SK-N-SH (cell line): ENCODE measurements around the gene PDE6B. TPM values are rescaled to one million over a fixed set of nuclear protein-coding genes. Genes with fewer than 3 reads are reported as not detected.

ENCODE experiments used
- CTCF ChIA-PET: fragments of 300-600, 350-600 bp; formaldehyde crosslinking; extraction: SDS; loops from one replicate; lab custom pipeline; 2021; lab: Yijun Ruan, JAX
- POLR2A ChIA-PET: fragments of 350-600 bp; sonication (Branson Sonifier 250); formaldehyde crosslinking; extraction: SDS; loops from one replicate; lab custom pipeline; 2020; ENCODE audit warnings: antibody characterized with exemption, inconsistent platforms; lab: Yijun Ruan, JAX
- DNase-seq: peaks from one replicate; pipeline ENCODE4 v3.0.0; 2012
- H2AFZ ChIP-seq: fragments of 200-600 bp; sonication (generic); 2 replicates; pipeline ENCODE4 v1.8.1; 2016; ENCODE audit warnings: antibody characterized with exemption, mild to moderate bottlenecking, low read depth
- H3F3A ChIP-seq: fragments of 200-600 bp; sonication (generic); replicated peaks from 2 replicates; pipeline ENCODE3; 2016; ENCODE audit warnings: antibody characterized with exemption, mild to moderate bottlenecking; ENCODE audit not compliant: insufficient read depth
- H3K27ac ChIP-seq, 2 experiments: fragments of 200-500 bp in 1 of 2; fragments of 200-600 bp in 1 of 2; sonication (Bioruptor generic) in 1 of 2; sonication (generic), shearing (Covaris generic) in 1 of 2; 2 replicates each; pipeline versions ENCODE4 v1.5.1 to v1.6.1; 2014 to 2016; ENCODE audit warnings: low read depth in 2 of 2, inconsistent platforms in 1 of 2, low read length in 1 of 2, mild to moderate bottlenecking in 1 of 2, mixed read lengths in 1 of 2
- H3K27me3 ChIP-seq: fragments of 200-600 bp; sonication (generic), shearing (Covaris generic); 2 replicates; pipeline ENCODE4 v1.6.1; 2016; ENCODE audit warnings: mixed run types; ENCODE audit not compliant: insufficient read depth
- H3K36me3 ChIP-seq, 2 experiments: fragments of 200-500 bp in 1 of 2; fragments of 200-600 bp in 1 of 2; sonication (Bioruptor generic) in 1 of 2; sonication (generic) in 1 of 2; replicated peaks in 1 of 2; 2 replicates each; pipeline versions ENCODE3 to v1.5.1; 2014 to 2016; ENCODE audit warnings: low read length in 1 of 2, mild to moderate bottlenecking in 1 of 2; ENCODE audit not compliant: insufficient read depth in 2 of 2, control insufficient read depth in 1 of 2
- H3K4me1 ChIP-seq, 2 experiments: fragments of 200-500 bp in 1 of 2; fragments of 200-600 bp in 1 of 2; sonication (Bioruptor generic) in 1 of 2; sonication (generic), shearing (Covaris generic) in 1 of 2; 2 replicates each; pipeline versions ENCODE4 v1.5.1 to v1.6.1; 2014 to 2016; ENCODE audit warnings: low read depth in 1 of 2, low read length in 1 of 2, mixed run types in 1 of 2; ENCODE audit not compliant: insufficient read depth in 2 of 2, control insufficient read depth in 1 of 2
- H3K4me2 ChIP-seq: fragments of 200-600 bp; sonication (generic), shearing (Covaris generic); 2 replicates; pipeline ENCODE4 v1.6.1; 2017; ENCODE audit warnings: mixed run types
- H3K4me3 ChIP-seq, 2 experiments: fragments of 200-500 bp in 1 of 2; fragments of 200-600 bp in 1 of 2; sonication (Bioruptor generic) in 1 of 2; sonication (generic), shearing (Covaris generic) in 1 of 2; 2 replicates each; pipeline versions ENCODE4 v1.5.1 to v1.8.1; 2014 to 2016; ENCODE audit warnings: low read depth in 2 of 2, inconsistent platforms in 1 of 2, low read length in 1 of 2, mild to moderate bottlenecking in 1 of 2, mixed read lengths in 1 of 2, moderate library complexity in 1 of 2
- H3K79me2 ChIP-seq: fragments of 200-600 bp; sonication (generic); 2 replicates; pipeline ENCODE4 v1.8.1; 2017; ENCODE audit warnings: mild to moderate bottlenecking; ENCODE audit not compliant: insufficient read depth
- H3K9ac ChIP-seq: fragments of 200-600 bp; sonication (generic); 2 replicates; pipeline ENCODE4 v1.6.1; 2017; ENCODE audit warnings: mixed run types
- H3K9me2 ChIP-seq: fragments of 200-600 bp; sonication (generic); 2 replicates; pipeline ENCODE4 v1.6.1; 2017; ENCODE audit warnings: mixed run types
- H3K9me3 ChIP-seq: fragments of 200-600 bp; sonication (generic); 2 replicates; pipeline ENCODE4 v1.6.1; 2017; ENCODE audit warnings: mixed run types, mild to moderate bottlenecking, moderate library complexity
- H4K20me1 ChIP-seq: fragments of 200-600 bp; sonication (generic); 2 replicates; pipeline ENCODE4 v1.6.1; 2017; ENCODE audit warnings: mild to moderate bottlenecking, mixed run types; ENCODE audit not compliant: insufficient read depth
- EP300 ChIP-seq, 2 experiments: IDR thresholded peaks; 2 replicates each; pipeline versions ENCODE4 v1.4.0 to v1.6.1; 2012; ENCODE audit warnings: borderline replicate concordance in 1 of 2, low read depth in 1 of 2, low read length in 1 of 2
- EZH2phosphoT487 ChIP-seq: fragments of 200-600 bp; sonication (generic); IDR thresholded peaks from 2 replicates; pipeline ENCODE4 v1.6.1; 2017; ENCODE audit warnings: low read depth, mixed run types, mild to moderate bottlenecking, antibody characterized with exemption, moderate library complexity, borderline replicate concordance
- FOXJ3 ChIP-seq: sonication (generic); formaldehyde crosslinking; IDR thresholded peaks from 2 replicates; pipeline ENCODE4 v1.5.1; 2020; ENCODE audit warnings: mild to moderate bottlenecking, missing genetic modification reagents
- GABPA ChIP-seq: IDR thresholded peaks from 2 replicates; pipeline ENCODE4 v1.4.0; 2012; ENCODE audit warnings: low read depth, mild to moderate bottlenecking
- GATA2 ChIP-seq: sonication (generic); formaldehyde crosslinking; IDR thresholded peaks from 2 replicates; pipeline ENCODE4 v1.5.0; 2020; ENCODE audit warnings: mild to moderate bottlenecking, missing genetic modification reagents
- MXI1 ChIP-seq: IDR thresholded peaks from 2 replicates; pipeline ENCODE4 v1.6.1; 2012; ENCODE audit warnings: mild to moderate bottlenecking, low read depth, low read length, improper control_type of control experiment
- RCOR1 ChIP-seq: fragments of 150-350 bp; IDR thresholded peaks from 2 replicates; pipeline ENCODE4 v1.6.1; 2017; ENCODE audit warnings: antibody characterized with exemption, low read length
- SMC3 ChIP-seq: IDR thresholded peaks from 2 replicates; pipeline ENCODE4 v1.6.1; 2012; ENCODE audit warnings: low read depth, low read length, improper control_type of control experiment
- TAF1 ChIP-seq: IDR thresholded peaks from 2 replicates; pipeline ENCODE4 v1.6.1; 2012; ENCODE audit warnings: low read depth, mild to moderate bottlenecking, low read length, moderate library complexity, borderline replicate concordance
- TCF12 ChIP-seq: IDR thresholded peaks from 2 replicates; pipeline ENCODE4 v1.4.0; 2012
- TEAD4 ChIP-seq: IDR thresholded peaks from 2 replicates; pipeline ENCODE4 v1.4.0; 2012; ENCODE audit warnings: mild to moderate bottlenecking, borderline replicate concordance; ENCODE audit not compliant: insufficient read depth
- WGBS: methylation state at CpG from one replicate; pipeline ENCODE4 v1.1.6; 2017; ENCODE audit warnings: low lambda C conversion rate; 5-methylcytosine and 5-hydroxymethylcytosine counted together
- polyA plus RNA-seq, 3 experiments: library from polyadenylated mRNA; depleted of rRNA; stranded (reverse); fragments of >200 nt; gene quantifications; 2 replicates each; pipeline ENCODE4 v1.2.3, GENCODE V29; 2012
- TF ChIP-seq, protein P1 (sequence below): IDR thresholded peaks from 2 replicates; pipeline ENCODE4 v1.4.0; 2012; ENCODE audit warnings: low read depth, borderline replicate concordance
- TF ChIP-seq, protein P2 (sequence below): fragments of 200-600 bp; sonication (generic); IDR thresholded peaks from 2 replicates; pipeline ENCODE4 v1.6.1; 2017; ENCODE audit warnings: antibody characterized with exemption, mild to moderate bottlenecking, moderate library complexity
- TF ChIP-seq, protein P3 (sequence below): fragments of 150-350 bp; IDR thresholded peaks from 2 replicates; pipeline ENCODE4 v1.6.1; 2017; ENCODE audit warnings: antibody characterized with exemption, low read length, low read depth, borderline replicate concordance

Gene PDE6B
- polyA plus RNA-seq, 1 of the 3 experiments (the other 2 are of a cell fraction): 1.2 TPM

DNA sequence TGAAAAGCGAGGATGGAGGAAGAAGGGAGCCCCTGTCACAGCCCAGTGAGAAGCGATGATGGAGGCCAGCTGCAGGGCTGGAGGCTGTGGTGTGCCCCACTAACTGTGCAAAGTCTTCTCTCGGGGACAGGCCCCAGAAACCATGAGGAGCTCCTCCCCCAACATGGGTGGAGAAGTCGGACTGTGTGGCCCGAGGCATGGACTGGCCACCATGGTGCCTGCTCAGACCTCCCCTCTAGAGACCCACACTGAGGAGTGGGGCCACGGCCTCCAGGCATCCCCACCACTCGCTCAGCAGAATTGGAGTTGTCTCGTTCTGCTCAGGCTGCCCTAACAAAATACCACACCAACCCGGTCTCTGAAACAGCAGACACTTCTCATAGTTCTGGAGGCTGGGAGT is 12.2 kb upstream of the PDE6B start:
- Histone ChIP-seq H3K36me3 (no peaks in the 10 kb centered on the region), H3K4me3 (no peak overlapping the region), H3K9me3 (no peaks in the 10 kb centered on the region), H4K20me1 (no peaks in the 10 kb centered on the region), H3F3A (no peaks in the 10 kb centered on the region), H3K4me2 (no peak overlapping the region), H3K9ac (no peak overlapping the region), H2AFZ (no peak overlapping the region), H3K27me3 (peaks cover 7% of the 10 kb centered on the region), H3K27ac (no peak overlapping the region), H3K79me2 (no peaks in the 10 kb centered on the region), H3K9me2 (no peaks in the 10 kb centered on the region), H3K4me1 (peaks cover 0 to 6% of the 10 kb centered on the region in 2 experiments; a peak in 1 of 4 replicates)
- POLR2A ChIA-PET: no interaction called here
- 38% methylated on average over 3 of the region's 9 CpGs for WGBS
- CTCF ChIA-PET: interaction anchor here (2.2 kb wide), 1 partner anchor 10 kb away, joined by 9 read pairs; no protein-coding TSS in a partner anchor
- TF ChIP-seq RCOR1 (no peak), GABPA (no peak), GATA2 (CRISPR knock-in tag) (no peak)
- no peak for DNase-seq

DNA sequence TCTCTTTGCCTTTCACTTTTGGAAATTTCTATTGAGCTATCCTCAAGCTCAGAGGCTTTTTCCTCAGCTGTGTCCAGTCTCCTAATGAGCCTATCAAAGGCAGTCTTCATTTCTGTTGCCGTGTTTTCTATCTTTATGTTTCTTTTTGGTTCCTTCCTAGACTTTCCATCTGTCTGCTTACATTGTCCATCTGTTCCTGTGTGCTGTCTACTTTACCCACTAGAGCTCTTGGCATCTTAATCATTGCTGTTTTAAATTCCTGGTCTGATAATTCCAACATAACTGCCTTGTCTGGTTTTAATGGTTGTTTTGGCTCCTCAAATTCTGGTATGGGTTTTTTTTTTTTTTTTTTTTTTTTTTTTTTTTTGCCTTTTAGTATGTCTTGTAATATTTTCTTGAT is 9.3 kb upstream of the PDE6B start:
- peaks cover 20% of the 10 kb centered on the region for H3K27me3 ChIP-seq
- POLR2A ChIA-PET: no interaction called here
- H3K4me2 ChIP-seq: no peak overlapping the region
- CTCF ChIA-PET: interaction anchor here (1.5 kb wide), 1 partner anchor 13 kb away, joined by 3 read pairs; no protein-coding TSS in a partner anchor
- H3F3A ChIP-seq: no peaks in the 10 kb centered on the region
- TF ChIP-seq EZH2phosphoT487 (no peak), GATA2 (CRISPR knock-in tag) (no peak), TAF1 (no peak), RCOR1 (no peak), MXI1 (no peak)
- TF ChIP-seq, protein P1, sequence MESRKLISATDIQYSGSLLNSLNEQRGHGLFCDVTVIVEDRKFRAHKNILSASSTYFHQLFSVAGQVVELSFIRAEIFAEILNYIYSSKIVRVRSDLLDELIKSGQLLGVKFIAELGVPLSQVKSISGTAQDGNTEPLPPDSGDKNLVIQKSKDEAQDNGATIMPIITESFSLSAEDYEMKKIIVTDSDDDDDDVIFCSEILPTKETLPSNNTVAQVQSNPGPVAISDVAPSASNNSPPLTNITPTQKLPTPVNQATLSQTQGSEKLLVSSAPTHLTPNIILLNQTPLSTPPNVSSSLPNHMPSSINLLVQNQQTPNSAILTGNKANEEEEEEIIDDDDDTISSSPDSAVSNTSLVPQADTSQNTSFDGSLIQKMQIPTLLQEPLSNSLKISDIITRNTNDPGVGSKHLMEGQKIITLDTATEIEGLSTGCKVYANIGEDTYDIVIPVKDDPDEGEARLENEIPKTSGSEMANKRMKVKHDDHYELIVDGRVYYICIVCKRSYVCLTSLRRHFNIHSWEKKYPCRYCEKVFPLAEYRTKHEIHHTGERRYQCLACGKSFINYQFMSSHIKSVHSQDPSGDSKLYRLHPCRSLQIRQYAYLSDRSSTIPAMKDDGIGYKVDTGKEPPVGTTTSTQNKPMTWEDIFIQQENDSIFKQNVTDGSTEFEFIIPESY: no peak
- H3K27ac ChIP-seq: no peak overlapping the region
- H3K9ac ChIP-seq: no peak overlapping the region
- no peak overlapping the region for H2AFZ ChIP-seq
- H4K20me1 ChIP-seq: no peaks in the 10 kb centered on the region
- 0% methylated on average over 1 of the region's 1 CpG for WGBS
- no peaks in the 10 kb centered on the region for H3K9me2 ChIP-seq
- DNase-seq: no peak
- no peaks in the 10 kb centered on the region for H3K79me2 ChIP-seq
- no peak overlapping the region for H3K4me3 ChIP-seq
- H3K36me3 ChIP-seq: no peaks in the 10 kb centered on the region
- H3K9me3 ChIP-seq: no peaks in the 10 kb centered on the region
- H3K4me1 ChIP-seq: no peaks in the 10 kb centered on the region; a peak in 1 of 4 replicates

DNA sequence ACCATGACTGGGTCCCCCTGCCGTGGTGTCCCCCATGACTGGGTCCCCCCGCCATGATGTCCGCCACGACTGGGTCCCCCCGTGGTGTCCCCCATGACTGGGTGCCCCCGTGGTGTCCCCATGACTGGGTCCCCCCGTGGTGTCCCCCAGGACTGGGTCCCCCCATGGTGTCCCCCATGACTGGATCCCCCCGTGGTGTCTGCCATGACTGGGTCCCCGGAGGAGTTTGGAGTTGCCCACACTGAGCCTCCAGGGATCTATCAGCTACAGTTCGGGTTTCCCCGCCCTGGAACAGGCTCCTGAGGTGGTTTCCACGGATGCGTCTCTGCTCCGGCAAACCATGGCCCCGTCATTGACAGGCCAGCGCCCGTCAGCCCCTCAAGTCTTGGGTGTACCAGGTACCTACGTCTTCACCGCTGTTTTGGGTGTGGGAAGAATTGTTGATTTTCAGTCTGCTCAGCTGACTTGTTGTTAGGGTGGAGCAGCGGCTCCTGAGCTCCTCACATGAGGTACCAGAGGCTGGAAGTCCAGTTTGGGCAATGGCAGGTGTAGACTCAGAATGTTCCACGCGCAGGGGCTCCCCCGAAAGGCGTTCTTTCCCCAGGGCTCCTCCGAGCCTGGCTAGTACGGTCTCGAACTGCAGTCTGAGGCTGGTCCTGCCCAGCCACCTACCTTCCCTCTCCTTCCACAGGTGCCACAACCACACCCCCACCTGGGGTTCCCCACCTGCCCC is 8.3 kb upstream of the PDE6B start:
- no peak for DNase-seq
- POLR2A ChIA-PET: no interaction called here
- TF ChIP-seq SMC3 (no peak), EP300 (IDR thresholded peaks at IDR 0.05; ENCODE audit: borderline replicate concordance in 1 of 2, low read depth in 1 of 2, low read length in 1 of 2) (no peak), FOXJ3 (CRISPR knock-in tag) (no peak), GABPA (no peak), TCF12 (no peak), TEAD4 (no peak)
- TF ChIP-seq, protein P2, sequence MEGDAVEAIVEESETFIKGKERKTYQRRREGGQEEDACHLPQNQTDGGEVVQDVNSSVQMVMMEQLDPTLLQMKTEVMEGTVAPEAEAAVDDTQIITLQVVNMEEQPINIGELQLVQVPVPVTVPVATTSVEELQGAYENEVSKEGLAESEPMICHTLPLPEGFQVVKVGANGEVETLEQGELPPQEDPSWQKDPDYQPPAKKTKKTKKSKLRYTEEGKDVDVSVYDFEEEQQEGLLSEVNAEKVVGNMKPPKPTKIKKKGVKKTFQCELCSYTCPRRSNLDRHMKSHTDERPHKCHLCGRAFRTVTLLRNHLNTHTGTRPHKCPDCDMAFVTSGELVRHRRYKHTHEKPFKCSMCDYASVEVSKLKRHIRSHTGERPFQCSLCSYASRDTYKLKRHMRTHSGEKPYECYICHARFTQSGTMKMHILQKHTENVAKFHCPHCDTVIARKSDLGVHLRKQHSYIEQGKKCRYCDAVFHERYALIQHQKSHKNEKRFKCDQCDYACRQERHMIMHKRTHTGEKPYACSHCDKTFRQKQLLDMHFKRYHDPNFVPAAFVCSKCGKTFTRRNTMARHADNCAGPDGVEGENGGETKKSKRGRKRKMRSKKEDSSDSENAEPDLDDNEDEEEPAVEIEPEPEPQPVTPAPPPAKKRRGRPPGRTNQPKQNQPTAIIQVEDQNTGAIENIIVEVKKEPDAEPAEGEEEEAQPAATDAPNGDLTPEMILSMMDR: no peak
- TF ChIP-seq, protein P3, sequence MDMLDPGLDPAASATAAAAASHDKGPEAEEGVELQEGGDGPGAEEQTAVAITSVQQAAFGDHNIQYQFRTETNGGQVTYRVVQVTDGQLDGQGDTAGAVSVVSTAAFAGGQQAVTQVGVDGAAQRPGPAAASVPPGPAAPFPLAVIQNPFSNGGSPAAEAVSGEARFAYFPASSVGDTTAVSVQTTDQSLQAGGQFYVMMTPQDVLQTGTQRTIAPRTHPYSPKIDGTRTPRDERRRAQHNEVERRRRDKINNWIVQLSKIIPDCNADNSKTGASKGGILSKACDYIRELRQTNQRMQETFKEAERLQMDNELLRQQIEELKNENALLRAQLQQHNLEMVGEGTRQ: no peak

More for the DNA sequence above, 8.3 kb upstream of the PDE6B start:
- Histone ChIP-seq H3K27ac (no peak overlapping the region), H3K4me3 (no peak overlapping the region), H2AFZ (no peak overlapping the region), H3F3A (no peaks in the 10 kb centered on the region), H3K36me3 (no peaks in the 10 kb centered on the region), H3K79me2 (no peaks in the 10 kb centered on the region), H3K4me1 (no peaks in the 10 kb centered on the region), H3K4me2 (no peak overlapping the region), H3K9me3 (no peaks in the 10 kb centered on the region), H4K20me1 (no peaks in the 10 kb centered on the region), H3K9me2 (no peaks in the 10 kb centered on the region), H3K9ac (no peak overlapping the region), H3K27me3 (peaks cover 14% of the 10 kb centered on the region; the same call in 1 of the 2 replicates)
- CTCF ChIA-PET: interaction anchor here (1.5 kb wide), 1 partner anchor 14 kb away, joined by 3 read pairs; no protein-coding TSS in a partner anchor
- WGBS: 71% methylated on average over 22 of the region's 27 CpGs
